HepG2 (cell line): Measurements from ENCODE around the gene ECHS1. TPM values are rescaled to one million over a fixed set of nuclear protein-coding genes. Genes with fewer than 3 reads are reported as not detected.

ENCODE experiments used
- CC2D1A ChIP-seq: sonication (generic); formaldehyde crosslinking; IDR thresholded peaks from 2 replicates; pipeline ENCODE4 v1.8.1; 2023; ENCODE audit warnings: mild to moderate bottlenecking, missing genetic modification reagents
- CHD4 ChIP-seq: fragments of 200-600 bp; sonication (generic); IDR thresholded peaks from 2 replicates; pipeline ENCODE4 v1.7.0; 2017; ENCODE audit warnings: mild to moderate bottlenecking, low read length, borderline replicate concordance
- HOXD1 ChIP-seq: sonication (generic); formaldehyde crosslinking; IDR thresholded peaks from 2 replicates; pipeline ENCODE4 v1.5.0; 2020; ENCODE audit warnings: missing genetic modification reagents
- KLF15 ChIP-seq: sonication (generic); formaldehyde crosslinking; IDR thresholded peaks from 2 replicates; pipeline ENCODE4 v1.8.1; 2023; ENCODE audit warnings: borderline replicate concordance, mild to moderate bottlenecking, inconsistent platforms, missing genetic modification reagents, mixed read lengths
- PHF8 ChIP-seq: sonication (generic); formaldehyde crosslinking; IDR thresholded peaks from 2 replicates; pipeline ENCODE4 v1.5.0; 2020; ENCODE audit warnings: missing genetic modification reagents
- RBM39 ChIP-seq: fragments of 200-400 bp; formaldehyde crosslinking; IDR thresholded peaks from one replicate; pipeline ENCODE4 v1.6.1; 2018; ENCODE audit warnings: antibody characterized with exemption, mild to moderate bottlenecking, low read depth, low read length; ENCODE audit not compliant: poor library complexity, severe bottlenecking
- TARDBP ChIP-seq: sonication (generic); formaldehyde crosslinking; IDR thresholded peaks from 2 replicates; pipeline ENCODE4 v1.8.0; 2022; ENCODE audit warnings: mild to moderate bottlenecking, missing genetic modification reagents
- WIZ ChIP-seq: sonication (generic); formaldehyde crosslinking; IDR thresholded peaks from 2 replicates; pipeline ENCODE4 v1.5.1; 2020; ENCODE audit warnings: mild to moderate bottlenecking, missing genetic modification reagents
- ZNF10 ChIP-seq: sonication (generic); formaldehyde crosslinking; IDR thresholded peaks from 2 replicates; pipeline ENCODE4 v1.4.0; 2020; ENCODE audit warnings: mild to moderate bottlenecking, low read depth, missing genetic modification reagents, borderline replicate concordance
- ZNF558 ChIP-seq: sonication (generic); formaldehyde crosslinking; IDR thresholded peaks from 2 replicates; pipeline ENCODE4 v1.9.0; 2022; ENCODE audit warnings: mild to moderate bottlenecking, missing genetic modification reagents, borderline replicate concordance
- polyA plus RNA-seq, 8 experiments: library from polyadenylated mRNA; depleted of rRNA in 3 of 8; stranded (reverse) in 7 of 8; unstranded in 1 of 8; fragments of >200 nt; fragmentation: Illumina TruSeq in 4 of 8; extraction: Trizol in 4 of 8; gene quantifications; 2 replicates each; pipeline versions ENCODE4 v1.2.1 to v1.2.3, GENCODE V29; 2011 to 2016; ENCODE audit warnings: low read depth in 4 of 8, missing spikeins in 1 of 8, mixed read lengths in 1 of 8; ENCODE audit not compliant: insufficient read depth in 1 of 8
- total RNA-seq, 5 experiments: library from RNA; depleted of rRNA; stranded (reverse); fragments of >200 nt; fragmentation: Illumina TruSeq; extraction: Trizol; gene quantifications; 2 replicates each; pipeline ENCODE4 v1.2.3, GENCODE V29; 2016; ENCODE audit warnings: low read depth in 1 of 5
- TF ChIP-seq, protein P1 (sequence below): sonication (generic); formaldehyde crosslinking; IDR thresholded peaks from 2 replicates; pipeline ENCODE4 v1.4.0; 2020; ENCODE audit warnings: mild to moderate bottlenecking, missing genetic modification reagents
- TF ChIP-seq, protein P2 (sequence below): sonication (generic); formaldehyde crosslinking; IDR thresholded peaks from 2 replicates; pipeline ENCODE4 v1.4.0; 2020; ENCODE audit warnings: missing genetic modification reagents
- TF ChIP-seq, protein P3 (sequence below): sonication (generic); formaldehyde crosslinking; IDR thresholded peaks from 2 replicates; pipeline ENCODE4 v1.4.0; 2020; ENCODE audit warnings: mild to moderate bottlenecking, low read depth, missing genetic modification reagents
- TF ChIP-seq, protein P4 (sequence below): sonication (generic); formaldehyde crosslinking; IDR thresholded peaks from 2 replicates; pipeline ENCODE4 v1.8.0; 2022; ENCODE audit warnings: mild to moderate bottlenecking, missing genetic modification reagents, moderate library complexity
- TF ChIP-seq, protein P5 (sequence below), 2 experiments: fragments of 450-650 bp in 1 of 2; sonication (generic) in 1 of 2; formaldehyde crosslinking; IDR thresholded peaks; 2 replicates each; pipeline versions ENCODE4 v1.5.0 to v1.8.0; 2020 to 2022; ENCODE audit warnings: mild to moderate bottlenecking in 1 of 2, missing genetic modification reagents in 1 of 2

Gene ECHS1
- total and polyA plus RNA-seq, 2 of the 13 experiments (the other 11 are each of a cell fraction or from before 2014, with no cell fraction given), result 32.7 to 195 TPM

DNA sequence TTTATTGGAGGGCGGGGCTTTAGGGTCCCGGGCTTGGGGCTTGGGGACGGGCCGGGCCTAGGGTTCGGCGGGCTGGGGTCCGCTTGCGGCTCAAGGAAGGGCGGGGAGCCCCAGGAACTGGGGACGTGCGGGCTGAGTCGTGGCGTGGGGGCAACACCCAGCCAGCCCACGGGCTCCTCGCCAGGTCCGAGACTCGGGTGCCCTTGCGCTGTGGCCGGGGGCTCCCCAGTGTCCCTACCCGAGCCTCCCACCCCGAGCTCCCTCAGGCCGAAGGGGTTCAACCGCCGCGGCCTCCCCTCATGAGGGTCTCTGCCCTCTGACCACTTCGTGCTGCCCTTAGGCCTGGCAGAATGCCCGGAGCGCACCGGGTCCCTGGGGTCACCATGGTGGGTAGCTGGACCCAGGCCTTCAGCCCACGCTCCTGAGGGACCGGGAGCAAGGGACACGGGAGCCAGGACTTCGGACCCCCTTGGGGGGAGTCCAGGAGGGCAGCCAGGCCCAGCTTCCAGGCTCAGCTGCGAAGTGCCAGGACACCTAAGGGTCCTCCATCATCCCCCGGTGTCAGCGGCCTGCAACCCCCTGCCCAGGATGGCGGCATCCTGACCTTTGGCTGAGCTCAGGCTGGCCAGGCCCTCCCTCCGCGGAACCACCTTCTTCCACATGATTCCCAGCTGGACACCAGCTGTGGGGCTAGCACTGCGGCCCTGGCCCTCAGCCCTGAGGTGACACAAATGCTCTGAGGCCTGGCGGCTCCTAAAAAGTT, 14.8 kb downstream of the ECHS1 start (continued):
- TF ChIP-seq CC2D1A, result no peak
- TF ChIP-seq ZNF10 (CRISPR knock-in tag), result no peak
- no peak for TF ChIP-seq CHD4
- TF ChIP-seq, protein P1, sequence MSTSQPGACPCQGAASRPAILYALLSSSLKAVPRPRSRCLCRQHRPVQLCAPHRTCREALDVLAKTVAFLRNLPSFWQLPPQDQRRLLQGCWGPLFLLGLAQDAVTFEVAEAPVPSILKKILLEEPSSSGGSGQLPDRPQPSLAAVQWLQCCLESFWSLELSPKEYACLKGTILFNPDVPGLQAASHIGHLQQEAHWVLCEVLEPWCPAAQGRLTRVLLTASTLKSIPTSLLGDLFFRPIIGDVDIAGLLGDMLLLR (CRISPR knock-in tag), result no peak; the same call in 1 of the 2 replicates
- TF ChIP-seq ZNF558, result peak; percentile 81
- no peak for TF ChIP-seq TARDBP (CRISPR knock-in tag)
- TF ChIP-seq, protein P2, sequence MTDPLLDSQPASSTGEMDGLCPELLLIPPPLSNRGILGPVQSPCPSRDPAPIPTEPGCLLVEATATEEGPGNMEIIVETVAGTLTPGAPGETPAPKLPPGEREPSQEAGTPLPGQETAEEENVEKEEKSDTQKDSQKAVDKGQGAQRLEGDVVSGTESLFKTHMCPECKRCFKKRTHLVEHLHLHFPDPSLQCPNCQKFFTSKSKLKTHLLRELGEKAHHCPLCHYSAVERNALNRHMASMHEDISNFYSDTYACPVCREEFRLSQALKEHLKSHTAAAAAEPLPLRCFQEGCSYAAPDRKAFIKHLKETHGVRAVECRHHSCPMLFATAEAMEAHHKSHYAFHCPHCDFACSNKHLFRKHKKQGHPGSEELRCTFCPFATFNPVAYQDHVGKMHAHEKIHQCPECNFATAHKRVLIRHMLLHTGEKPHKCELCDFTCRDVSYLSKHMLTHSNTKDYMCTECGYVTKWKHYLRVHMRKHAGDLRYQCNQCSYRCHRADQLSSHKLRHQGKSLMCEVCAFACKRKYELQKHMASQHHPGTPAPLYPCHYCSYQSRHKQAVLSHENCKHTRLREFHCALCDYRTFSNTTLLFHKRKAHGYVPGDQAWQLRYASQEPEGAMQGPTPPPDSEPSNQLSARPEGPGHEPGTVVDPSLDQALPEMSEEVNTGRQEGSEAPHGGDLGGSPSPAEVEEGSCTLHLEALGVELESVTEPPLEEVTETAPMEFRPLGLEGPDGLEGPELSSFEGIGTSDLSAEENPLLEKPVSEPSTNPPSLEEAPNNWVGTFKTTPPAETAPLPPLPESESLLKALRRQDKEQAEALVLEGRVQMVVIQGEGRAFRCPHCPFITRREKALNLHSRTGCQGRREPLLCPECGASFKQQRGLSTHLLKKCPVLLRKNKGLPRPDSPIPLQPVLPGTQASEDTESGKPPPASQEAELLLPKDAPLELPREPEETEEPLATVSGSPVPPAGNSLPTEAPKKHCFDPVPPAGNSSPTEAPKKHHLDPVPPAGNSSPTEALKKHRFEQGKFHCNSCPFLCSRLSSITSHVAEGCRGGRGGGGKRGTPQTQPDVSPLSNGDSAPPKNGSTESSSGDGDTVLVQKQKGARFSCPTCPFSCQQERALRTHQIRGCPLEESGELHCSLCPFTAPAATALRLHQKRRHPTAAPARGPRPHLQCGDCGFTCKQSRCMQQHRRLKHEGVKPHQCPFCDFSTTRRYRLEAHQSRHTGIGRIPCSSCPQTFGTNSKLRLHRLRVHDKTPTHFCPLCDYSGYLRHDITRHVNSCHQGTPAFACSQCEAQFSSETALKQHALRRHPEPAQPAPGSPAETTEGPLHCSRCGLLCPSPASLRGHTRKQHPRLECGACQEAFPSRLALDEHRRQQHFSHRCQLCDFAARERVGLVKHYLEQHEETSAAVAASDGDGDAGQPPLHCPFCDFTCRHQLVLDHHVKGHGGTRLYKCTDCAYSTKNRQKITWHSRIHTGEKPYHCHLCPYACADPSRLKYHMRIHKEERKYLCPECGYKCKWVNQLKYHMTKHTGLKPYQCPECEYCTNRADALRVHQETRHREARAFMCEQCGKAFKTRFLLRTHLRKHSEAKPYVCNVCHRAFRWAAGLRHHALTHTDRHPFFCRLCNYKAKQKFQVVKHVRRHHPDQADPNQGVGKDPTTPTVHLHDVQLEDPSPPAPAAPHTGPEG (CRISPR knock-in tag), result no peak; the same call in 1 of the 2 replicates
- TF ChIP-seq RBM39, result no peak
- peak; percentile 64 for TF ChIP-seq PHF8 (CRISPR knock-in tag)
- TF ChIP-seq, protein P3, sequence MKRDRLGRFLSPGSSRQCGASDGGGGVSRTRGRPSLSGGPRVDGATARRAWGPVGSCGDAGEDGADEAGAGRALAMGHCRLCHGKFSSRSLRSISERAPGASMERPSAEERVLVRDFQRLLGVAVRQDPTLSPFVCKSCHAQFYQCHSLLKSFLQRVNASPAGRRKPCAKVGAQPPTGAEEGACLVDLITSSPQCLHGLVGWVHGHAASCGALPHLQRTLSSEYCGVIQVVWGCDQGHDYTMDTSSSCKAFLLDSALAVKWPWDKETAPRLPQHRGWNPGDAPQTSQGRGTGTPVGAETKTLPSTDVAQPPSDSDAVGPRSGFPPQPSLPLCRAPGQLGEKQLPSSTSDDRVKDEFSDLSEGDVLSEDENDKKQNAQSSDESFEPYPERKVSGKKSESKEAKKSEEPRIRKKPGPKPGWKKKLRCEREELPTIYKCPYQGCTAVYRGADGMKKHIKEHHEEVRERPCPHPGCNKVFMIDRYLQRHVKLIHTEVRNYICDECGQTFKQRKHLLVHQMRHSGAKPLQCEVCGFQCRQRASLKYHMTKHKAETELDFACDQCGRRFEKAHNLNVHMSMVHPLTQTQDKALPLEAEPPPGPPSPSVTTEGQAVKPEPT (CRISPR knock-in tag), result no peak
- TF ChIP-seq, protein P4, sequence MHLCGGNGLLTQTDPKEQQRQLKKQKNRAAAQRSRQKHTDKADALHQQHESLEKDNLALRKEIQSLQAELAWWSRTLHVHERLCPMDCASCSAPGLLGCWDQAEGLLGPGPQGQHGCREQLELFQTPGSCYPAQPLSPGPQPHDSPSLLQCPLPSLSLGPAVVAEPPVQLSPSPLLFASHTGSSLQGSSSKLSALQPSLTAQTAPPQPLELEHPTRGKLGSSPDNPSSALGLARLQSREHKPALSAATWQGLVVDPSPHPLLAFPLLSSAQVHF (CRISPR knock-in tag), result no peak
- TF ChIP-seq WIZ, result no peak
- TF ChIP-seq, protein P5, sequence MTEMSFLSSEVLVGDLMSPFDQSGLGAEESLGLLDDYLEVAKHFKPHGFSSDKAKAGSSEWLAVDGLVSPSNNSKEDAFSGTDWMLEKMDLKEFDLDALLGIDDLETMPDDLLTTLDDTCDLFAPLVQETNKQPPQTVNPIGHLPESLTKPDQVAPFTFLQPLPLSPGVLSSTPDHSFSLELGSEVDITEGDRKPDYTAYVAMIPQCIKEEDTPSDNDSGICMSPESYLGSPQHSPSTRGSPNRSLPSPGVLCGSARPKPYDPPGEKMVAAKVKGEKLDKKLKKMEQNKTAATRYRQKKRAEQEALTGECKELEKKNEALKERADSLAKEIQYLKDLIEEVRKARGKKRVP (CRISPR knock-in tag; IDR thresholded peaks at IDR 0.05), result no peak
- TF ChIP-seq KLF15 (CRISPR knock-in tag), result no peak
- no peak for TF ChIP-seq HOXD1 (CRISPR knock-in tag)
